Activated naive CD4-positive, alpha-beta T cell treated with anti-CD3 and anti-CD28 coated beads, Interleukin-2, amount 50 U/mL, for 24 hours (primary cell): ENCODE data around the gene PPFIBP2.
"Not testable (repeated sequence)": the region's sequence is repeated elsewhere in the genome, so short reads cannot be mapped to it uniquely, and the experiment has no call there.

Source experiments
- H3K27ac Mint-ChIP-seq: one replicate; pipeline ENCODE4 v1.8.0; 2021; ENCODE audit warnings: mild to moderate bottlenecking, mixed read lengths
- H3K27me3 Mint-ChIP-seq: one replicate; pipeline ENCODE4 v1.8.0; 2021; ENCODE audit warnings: mixed read lengths
- H3K36me3 Mint-ChIP-seq: one replicate; pipeline ENCODE4 v1.8.0; 2021; ENCODE audit warnings: mixed read lengths
- H3K4me1 Mint-ChIP-seq: one replicate; pipeline ENCODE4 v1.8.0; 2021; ENCODE audit warnings: mixed read lengths
- H3K4me3 Mint-ChIP-seq: one replicate; pipeline ENCODE4 v1.8.0; 2021; ENCODE audit warnings: mild to moderate bottlenecking, mixed read lengths
- H3K9me3 Mint-ChIP-seq: one replicate; pipeline ENCODE4 v1.8.0; 2021; ENCODE audit warnings: mixed read lengths

The PPFIBP2 gene

DNA sequence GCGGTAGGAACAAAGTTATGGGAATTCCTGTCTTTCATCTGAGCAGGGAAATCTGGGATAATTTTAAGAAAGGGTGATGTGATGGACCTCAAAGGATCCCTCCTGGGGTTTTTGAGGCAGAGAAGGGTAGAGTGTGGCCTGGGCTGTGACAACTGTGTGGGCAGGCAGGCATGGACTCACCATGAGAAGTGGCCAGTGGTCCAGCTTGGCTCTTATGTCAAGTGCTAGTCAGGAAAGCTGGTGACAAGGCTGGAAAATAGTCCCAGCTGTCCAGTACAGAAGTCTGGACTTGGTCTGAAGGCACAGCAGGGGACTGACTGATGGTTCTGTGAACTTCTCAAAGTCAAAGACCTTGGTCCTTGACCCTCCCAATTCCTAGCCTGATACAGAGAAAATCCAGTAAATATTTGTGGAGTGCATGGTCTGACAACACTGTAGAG lies 1.7 kb downstream of the PPFIBP2 start:
- H3K4me1 Mint-ChIP-seq = peaks cover 65% of the 10 kb centered on the region
- no peaks in the 10 kb centered on the region for H3K27me3 Mint-ChIP-seq
- H3K9me3 Mint-ChIP-seq = no peaks in the 10 kb centered on the region
- H3K27ac Mint-ChIP-seq = peak overlapping the region; percentile 89
- no peaks in the 10 kb centered on the region for H3K36me3 Mint-ChIP-seq
- H3K4me3 Mint-ChIP-seq = peak overlapping the region; percentile 15

DNA sequence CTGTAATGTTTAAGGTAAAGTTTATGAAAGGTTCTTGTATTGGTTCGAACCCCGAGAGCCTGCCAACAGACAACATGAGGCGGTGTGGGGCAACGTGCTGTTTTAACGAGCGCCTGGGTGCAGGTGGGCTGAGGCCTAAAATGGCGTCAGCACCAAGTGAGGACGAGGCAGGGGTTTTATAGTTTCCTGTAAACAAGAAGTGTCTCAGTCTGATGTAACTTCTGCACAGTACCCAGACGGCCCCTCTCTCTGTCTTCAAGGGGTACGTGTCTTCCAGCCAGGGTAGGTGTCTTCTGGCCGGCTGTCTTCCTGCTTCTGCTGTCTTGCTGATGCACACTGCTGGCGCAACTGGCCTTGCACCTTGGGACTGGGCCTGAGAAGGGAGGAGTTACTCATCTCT lies 2.7 kb downstream of the PPFIBP2 start:
- Mint-ChIP-seq H3K9me3 (no peaks in the 10 kb centered on the region), H3K4me3 (peak overlapping the region; percentile 24), H3K4me1 (peaks cover 61% of the 10 kb centered on the region), H3K36me3 (no peaks in the 10 kb centered on the region), H3K27me3 (no peaks in the 10 kb centered on the region), H3K27ac (peak overlapping the region; percentile 89)

DNA sequence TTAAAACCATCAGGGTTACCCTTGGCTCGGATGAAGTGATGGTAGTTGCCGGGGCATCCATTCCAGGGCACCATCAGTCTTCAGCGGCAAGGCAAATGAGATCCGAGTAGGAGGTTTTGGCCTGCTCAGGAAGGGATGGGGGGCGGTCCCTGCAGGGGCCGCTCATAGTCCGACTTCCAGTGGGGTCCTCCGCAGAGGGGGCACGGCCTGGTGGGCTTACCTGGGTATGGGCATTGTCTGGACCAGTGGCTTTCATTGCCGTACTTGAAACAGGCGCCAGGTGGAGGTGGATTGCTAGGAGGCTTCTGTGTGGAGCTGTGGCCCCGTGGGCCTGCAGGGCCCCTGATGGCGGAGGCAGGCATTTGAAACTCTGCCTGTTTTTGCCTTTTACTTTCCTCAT lies 3.9 kb downstream of the PPFIBP2 start:
- H3K36me3 Mint-ChIP-seq, H3K9me3 Mint-ChIP-seq, H3K27ac Mint-ChIP-seq, H3K27me3 Mint-ChIP-seq, H3K4me3 Mint-ChIP-seq: not testable (repeated sequence)
- H3K4me1 Mint-ChIP-seq = peaks cover 48% of the 10 kb centered on the region

DNA sequence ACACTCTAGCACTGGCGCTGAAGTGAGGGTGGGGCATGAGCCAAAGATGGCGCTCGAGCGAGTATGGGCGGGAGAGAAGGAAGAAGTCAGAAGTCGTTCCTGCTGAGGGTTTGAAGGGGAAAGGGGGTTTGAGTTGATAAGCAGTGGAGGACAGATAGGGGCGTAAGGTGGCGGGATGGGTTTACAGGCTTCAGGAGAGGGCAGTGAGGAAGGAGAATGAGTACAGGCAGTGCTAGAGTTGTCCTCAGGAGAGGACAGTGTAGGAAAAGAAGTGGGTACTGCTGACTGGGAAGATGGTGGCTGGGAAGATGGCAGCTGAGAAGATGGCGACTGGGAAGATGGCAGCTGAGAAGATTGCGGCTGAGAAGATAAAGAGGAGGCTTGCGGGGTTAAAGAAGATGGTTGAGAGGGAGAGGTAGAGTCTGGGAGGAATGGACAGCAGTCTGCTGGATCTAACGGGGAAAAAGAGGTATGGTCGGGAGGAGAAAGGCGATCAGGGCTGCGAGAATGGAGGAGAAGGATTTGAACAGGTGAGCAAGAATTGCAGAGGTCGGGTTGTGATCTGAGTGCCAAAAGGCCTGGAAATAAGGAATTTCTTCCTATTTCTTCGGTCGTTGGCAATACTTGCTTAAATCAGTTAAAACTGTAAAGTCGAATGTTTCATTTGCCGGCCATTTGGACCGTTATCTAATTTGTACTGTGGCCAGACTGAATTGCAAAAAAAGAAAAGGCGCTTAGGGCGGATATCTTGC lies 5.2 kb downstream of the PPFIBP2 start:
- Mint-ChIP-seq H3K9me3 (no peaks in the 10 kb centered on the region), H3K4me3 (no peak overlapping the region), H3K4me1 (peaks cover 50% of the 10 kb centered on the region), H3K27ac (no peak overlapping the region), H3K36me3 (no peaks in the 10 kb centered on the region), H3K27me3 (no peaks in the 10 kb centered on the region)

DNA sequence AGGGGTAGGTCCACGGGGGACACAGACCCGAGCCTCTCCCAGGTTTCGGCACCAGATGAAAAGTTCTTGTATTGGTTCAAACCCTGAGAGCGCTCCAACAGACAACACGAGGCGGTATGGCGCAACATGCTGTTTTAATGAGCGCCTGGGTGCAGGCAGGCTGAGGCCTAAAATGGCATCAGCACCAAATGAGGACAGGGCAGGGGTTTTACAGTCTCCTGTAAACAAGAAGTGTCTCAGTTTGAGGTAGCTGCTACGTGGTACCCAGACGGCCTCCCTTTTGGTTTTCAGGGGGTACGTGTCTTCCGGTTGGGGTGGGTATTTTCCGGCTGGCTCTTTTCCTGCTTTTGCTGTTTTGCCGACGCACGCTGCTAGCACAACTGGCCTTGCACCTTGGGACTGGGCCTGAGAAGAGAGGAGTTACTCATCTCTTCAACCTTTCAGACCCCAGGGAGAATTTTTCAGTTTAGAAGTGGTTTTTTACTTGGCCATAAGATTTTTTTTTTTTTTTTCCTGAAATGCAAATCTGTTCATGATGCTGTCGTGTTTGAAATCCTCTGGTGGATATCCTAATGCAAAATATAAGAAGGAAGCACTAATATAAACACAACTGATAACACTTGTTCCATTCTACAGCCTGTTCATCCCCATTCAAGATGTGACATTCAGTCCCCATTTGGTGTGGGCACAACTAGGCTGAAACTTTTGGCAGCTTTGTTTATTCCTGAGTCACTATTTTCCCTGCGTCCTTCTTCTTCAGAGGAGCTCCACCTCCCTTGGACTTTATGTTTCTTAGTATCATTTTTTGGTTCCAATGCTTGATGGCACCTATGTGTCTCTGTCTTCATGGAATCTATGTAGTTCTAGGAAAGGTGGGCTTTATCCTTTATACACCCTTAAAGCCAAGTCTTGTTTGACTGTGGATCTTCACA lies 6.5 kb downstream of the PPFIBP2 start:
- H3K36me3 Mint-ChIP-seq = no peaks in the 10 kb centered on the region
- H3K4me3 Mint-ChIP-seq = no peak overlapping the region
- no peaks in the 10 kb centered on the region for H3K9me3 Mint-ChIP-seq
- peak overlapping the region; percentile 38 for H3K27ac Mint-ChIP-seq
- no peaks in the 10 kb centered on the region for H3K27me3 Mint-ChIP-seq
- H3K4me1 Mint-ChIP-seq = peaks cover 52% of the 10 kb centered on the region

DNA sequence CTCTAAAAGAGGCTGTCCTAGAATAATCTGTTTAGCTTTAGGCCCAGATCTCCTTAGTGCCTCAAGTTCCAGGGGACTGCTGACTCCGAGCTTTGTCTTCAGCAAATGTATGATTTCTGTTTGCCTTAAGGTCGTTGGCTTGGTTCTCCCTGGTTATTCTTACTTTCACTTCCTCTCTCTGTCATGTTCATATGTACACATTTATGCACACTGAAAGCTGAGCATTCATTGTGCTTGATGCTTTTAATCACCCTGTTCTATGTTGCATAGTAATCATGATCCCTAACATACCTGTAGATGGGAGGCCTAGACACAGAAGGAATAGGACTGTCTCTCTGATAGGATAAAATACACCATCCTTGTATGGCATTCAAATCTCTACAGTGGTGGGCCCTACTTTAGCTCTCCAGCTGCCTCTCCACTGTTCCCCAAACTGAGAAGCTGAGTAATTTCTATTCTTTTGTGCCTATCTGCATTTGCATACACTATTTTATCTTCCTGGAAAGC lies 7.2 kb downstream of the PPFIBP2 start:
- Mint-ChIP-seq H3K36me3 (no peaks in the 10 kb centered on the region), H3K27ac (no peak overlapping the region), H3K9me3 (no peaks in the 10 kb centered on the region), H3K4me1 (peaks cover 50% of the 10 kb centered on the region), H3K4me3 (no peak overlapping the region), H3K27me3 (no peaks in the 10 kb centered on the region)

DNA sequence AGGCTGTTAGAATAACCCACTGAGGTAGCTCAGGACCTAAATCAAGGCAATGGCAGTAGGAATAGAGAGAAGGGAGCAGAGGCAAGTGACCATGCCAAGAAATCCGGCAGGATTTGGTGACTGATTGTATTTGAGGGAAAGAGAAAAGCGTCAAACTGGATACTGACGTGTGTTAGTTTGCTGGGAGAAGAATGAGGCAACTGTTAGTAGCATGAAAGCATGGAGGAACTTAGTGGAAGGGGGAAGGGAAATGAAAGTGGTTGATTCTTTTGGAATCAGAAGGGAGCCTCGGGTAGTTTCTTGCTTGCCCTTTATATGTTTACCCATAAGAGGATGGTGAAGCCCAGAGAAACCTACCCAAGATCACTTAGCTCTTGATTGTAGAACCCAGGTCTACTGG lies 8.3 kb downstream of the PPFIBP2 start:
- no peak overlapping the region for H3K27ac Mint-ChIP-seq
- peaks cover 47% of the 10 kb centered on the region for H3K4me1 Mint-ChIP-seq
- H3K4me3 Mint-ChIP-seq = no peak overlapping the region
- no peaks in the 10 kb centered on the region for H3K9me3 Mint-ChIP-seq
- no peaks in the 10 kb centered on the region for H3K27me3 Mint-ChIP-seq
- H3K36me3 Mint-ChIP-seq = no peaks in the 10 kb centered on the region

DNA sequence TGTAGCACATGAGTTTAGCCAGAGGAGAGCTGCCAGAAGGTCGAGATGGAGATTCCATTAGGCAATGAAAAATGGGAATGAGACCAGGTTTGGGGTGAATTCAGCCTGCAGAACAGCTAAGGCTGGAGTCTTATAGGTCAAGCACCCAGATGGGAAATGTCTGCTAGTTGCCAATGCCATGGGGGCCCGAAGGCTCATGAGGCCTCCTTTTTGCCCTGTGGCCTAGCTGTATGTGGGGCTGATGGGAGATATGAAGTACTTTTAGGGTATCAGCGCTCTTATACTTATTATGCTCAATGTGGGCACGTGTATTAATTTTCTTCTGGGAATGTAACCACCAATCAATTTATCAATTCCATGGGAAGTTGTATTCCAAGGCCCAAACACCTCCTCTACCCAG lies 8.7 kb downstream of the PPFIBP2 start:
- Mint-ChIP-seq H3K4me1 (peaks cover 49% of the 10 kb centered on the region), H3K9me3 (no peaks in the 10 kb centered on the region), H3K27ac (no peak overlapping the region)

DNA sequence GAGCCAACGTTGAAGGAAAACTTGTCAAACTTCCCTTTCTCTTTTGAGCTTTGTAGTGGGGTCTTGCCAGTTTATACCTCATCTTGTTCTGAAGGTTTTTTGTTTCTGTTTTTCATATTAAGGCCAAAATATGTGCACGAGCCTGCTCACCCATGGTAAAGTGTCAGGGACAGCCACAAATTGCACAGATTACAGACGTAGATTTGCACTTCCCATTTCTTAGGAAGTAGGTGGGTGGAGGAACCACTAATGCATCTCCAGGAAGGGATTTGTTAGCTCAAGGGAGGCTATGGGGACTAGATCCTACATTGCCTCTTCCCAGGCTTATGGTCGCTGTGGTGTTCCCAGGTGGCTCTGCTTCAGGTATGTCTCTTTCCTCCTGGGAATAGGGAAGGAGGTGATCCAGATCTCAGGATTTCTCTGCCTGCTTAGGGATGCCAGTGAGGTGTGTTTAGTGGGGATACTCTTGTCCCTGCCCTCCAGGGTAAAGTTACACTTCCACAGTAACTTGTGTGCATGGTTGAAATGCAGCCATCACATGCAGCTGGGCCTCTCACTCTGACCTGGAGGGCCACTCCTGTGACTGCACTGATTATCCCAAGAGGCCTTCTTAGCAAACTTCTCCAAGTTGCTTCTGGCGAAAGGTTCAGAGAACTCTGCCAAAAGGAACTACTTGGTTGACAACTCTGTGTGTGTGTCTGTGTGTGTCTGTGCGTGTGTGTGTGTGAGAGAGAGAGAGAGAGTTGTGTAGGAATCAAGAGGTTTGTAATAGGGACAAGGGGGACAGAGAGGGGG lies 9.8 kb downstream of the PPFIBP2 start:
- Mint-ChIP-seq H3K4me1 (peaks cover 53% of the 10 kb centered on the region), H3K9me3 (no peaks in the 10 kb centered on the region), H3K36me3 (no peaks in the 10 kb centered on the region), H3K27me3 (no peaks in the 10 kb centered on the region), H3K27ac (no peak overlapping the region), H3K4me3 (no peak overlapping the region)

More for the DNA sequence above, 8.7 kb downstream of the PPFIBP2 start:
- Mint-ChIP-seq H3K4me3 (no peak overlapping the region), H3K27me3 (no peaks in the 10 kb centered on the region), H3K36me3 (no peaks in the 10 kb centered on the region)

DNA sequence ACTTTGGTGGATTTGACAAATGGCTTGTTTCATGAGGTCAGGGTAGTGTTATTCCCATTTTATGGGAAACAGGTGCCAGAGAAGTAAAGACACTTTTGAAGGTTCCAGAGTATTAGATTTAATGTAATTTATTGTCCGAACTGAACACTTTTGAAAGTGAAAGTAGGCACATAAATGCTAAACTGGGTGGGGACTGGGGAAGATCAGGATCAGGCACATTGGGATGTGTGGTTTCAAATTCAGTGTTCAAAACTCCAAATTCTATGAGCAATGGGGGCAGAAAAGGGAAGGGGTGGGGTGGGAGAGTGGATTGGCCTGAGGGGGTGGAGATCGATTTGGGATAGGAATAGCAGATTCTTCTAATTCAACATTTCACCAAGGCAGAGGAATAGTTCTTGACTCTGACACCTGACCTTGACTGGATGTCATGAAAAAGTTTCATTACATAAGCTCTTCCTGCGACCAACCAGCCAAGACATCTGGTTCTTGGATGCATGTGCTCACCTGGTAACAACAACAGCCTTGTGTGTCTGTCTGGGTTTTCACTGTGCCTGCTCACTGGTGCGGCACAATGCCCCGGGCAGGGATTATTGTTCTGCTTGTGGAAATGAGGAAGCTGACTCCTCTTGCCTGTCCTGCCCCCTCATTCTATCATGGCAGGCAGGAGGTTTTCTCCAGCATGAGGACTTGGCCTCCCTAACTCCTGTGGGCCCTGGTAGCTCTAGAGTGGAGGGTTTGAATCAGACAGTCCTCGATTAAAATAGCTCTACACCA lies 10.8 kb downstream of the PPFIBP2 start:
- H3K4me1 Mint-ChIP-seq = peaks cover 57% of the 10 kb centered on the region
- H3K27ac Mint-ChIP-seq = no peak overlapping the region
- H3K4me3 Mint-ChIP-seq = no peak overlapping the region

DNA sequence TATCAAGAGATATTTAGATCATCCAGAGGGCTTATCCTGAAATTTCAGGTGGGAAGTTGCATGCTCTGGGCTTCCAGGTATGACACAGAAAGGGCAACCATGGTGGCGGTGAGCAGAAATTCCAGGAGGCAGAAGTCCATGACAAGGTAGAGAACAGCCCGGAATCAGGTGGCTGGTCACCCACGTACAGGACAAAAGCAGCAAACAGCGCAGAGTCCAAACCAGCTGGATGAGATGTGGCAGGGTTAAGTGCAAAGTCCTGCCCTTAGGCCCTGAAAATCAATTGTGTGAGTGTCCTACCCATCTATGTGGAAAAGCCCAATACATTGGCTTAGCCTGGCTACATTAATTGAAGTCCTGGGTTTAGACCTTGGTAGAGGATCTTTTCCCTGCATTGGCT lies 11.6 kb downstream of the PPFIBP2 start:
- H3K4me3 Mint-ChIP-seq = no peak overlapping the region
- H3K4me1 Mint-ChIP-seq = peaks cover 60% of the 10 kb centered on the region
- no peaks in the 10 kb centered on the region for H3K9me3 Mint-ChIP-seq
- no peaks in the 10 kb centered on the region for H3K27me3 Mint-ChIP-seq
- H3K36me3 Mint-ChIP-seq = no peaks in the 10 kb centered on the region
- no peak overlapping the region for H3K27ac Mint-ChIP-seq

More for the DNA sequence above, 10.8 kb downstream of the PPFIBP2 start:
- Mint-ChIP-seq H3K9me3 (no peaks in the 10 kb centered on the region), H3K27me3 (no peaks in the 10 kb centered on the region), H3K36me3 (no peaks in the 10 kb centered on the region)

DNA sequence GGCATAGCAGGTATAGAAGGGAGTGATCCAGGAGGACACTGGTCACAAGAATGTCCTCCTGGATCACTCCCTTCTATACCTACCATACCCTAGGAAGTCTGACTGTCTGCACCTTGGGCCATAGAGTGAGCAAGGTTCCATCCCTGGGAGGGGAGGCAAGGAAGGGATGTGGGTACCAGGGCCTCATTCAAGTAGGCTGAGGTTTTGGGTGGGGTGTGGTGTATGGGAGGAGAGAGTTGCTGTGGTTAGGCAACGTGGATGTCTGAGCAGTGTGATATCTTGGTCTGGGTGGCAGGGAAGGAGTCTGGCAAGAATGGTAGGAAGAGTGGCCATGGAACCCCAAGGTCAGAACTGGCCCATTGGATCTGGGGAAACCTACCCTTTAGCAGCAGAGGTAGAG lies 13.2 kb downstream of the PPFIBP2 start:
- no peaks in the 10 kb centered on the region for H3K36me3 Mint-ChIP-seq
- peaks cover 71% of the 10 kb centered on the region for H3K4me1 Mint-ChIP-seq
- H3K9me3 Mint-ChIP-seq = no peaks in the 10 kb centered on the region
- peak overlapping the region; percentile 3 for H3K27ac Mint-ChIP-seq
- H3K4me3 Mint-ChIP-seq = peak overlapping the region; percentile 40
- H3K27me3 Mint-ChIP-seq = no peaks in the 10 kb centered on the region

DNA sequence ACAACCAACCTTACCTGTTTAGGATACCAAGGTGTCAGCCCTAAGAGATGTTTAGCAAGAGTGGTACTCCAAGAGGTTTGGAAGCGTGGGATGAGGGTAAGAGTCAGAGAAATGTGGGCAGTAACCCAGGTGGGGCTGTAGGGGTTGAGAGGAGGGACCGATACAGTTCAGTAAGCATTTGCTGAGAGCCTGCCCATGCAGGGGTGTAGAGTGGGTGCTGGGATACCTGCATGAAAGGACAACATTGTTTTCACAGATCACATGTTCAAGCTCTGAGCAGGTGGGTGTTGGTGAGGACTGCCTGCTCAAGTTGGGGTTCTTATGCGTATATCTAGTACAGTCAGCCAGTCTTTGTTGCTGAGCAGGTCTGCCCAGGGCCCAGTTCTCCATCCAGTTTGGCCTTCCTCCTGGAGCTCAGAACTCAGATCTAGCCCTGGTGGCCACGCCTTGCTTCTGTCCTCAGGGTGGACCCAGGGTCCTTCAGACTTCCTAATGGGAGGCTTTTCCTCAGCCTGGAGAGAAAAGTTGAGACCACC lies 14.8 kb downstream of the PPFIBP2 start:
- no peak overlapping the region for H3K4me3 Mint-ChIP-seq
- H3K36me3 Mint-ChIP-seq = no peaks in the 10 kb centered on the region

DNA sequence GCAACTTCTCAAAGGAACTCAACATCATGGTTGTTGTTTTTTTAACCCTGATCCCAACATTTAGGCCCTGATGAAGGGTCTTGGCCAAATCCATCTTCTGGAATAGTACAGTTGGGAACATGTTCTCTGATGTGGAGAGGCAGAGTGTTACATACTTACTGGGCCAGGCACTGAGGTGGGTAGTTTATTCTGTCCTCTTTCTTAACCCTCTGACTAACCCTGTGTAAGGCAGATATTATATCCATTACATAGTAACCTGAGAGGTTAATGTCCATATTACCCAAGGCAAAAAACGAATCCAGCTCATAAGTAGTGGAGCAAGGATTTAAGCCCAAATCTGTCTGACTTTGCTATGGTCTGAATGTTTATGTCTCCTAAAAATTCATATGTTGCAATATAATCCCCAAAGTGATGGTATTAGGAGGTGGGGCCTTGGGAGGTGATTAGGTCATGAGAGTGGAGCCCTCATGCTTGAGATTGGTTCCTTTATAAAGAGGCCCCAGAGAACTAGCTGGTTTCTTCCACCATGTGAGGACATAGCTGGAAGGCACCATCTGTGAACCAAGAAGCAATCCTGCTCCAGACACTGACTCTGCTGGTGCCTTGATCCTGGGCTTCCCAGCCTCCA lies 16.3 kb downstream of the PPFIBP2 start:
- H3K9me3 Mint-ChIP-seq = no peaks in the 10 kb centered on the region
- H3K4me3 Mint-ChIP-seq = no peak overlapping the region
- H3K27ac Mint-ChIP-seq = no peak overlapping the region
- H3K36me3 Mint-ChIP-seq = no peaks in the 10 kb centered on the region
- H3K4me1 Mint-ChIP-seq = peaks cover 67% of the 10 kb centered on the region
- no peaks in the 10 kb centered on the region for H3K27me3 Mint-ChIP-seq

More for the DNA sequence above, 14.8 kb downstream of the PPFIBP2 start:
- Mint-ChIP-seq H3K27me3 (no peaks in the 10 kb centered on the region), H3K9me3 (no peaks in the 10 kb centered on the region), H3K27ac (peak overlapping the region; percentile 23), H3K4me1 (peaks cover 69% of the 10 kb centered on the region)
